H1 (cell line): ENCODE measurements around the gene NSD2.

ENCODE experiments used
- ATF2 ChIP-seq: IDR thresholded peaks from 2 replicates; pipeline ENCODE4 v1.6.1; 2012; ENCODE audit warnings: low read length, inconsistent platforms
- CTCF ChIP-seq, 3 experiments: IDR thresholded peaks; 1 replicate in 2 of 3; 2 replicates in 1 of 3; pipeline versions ENCODE4 v1.5.1 to v1.6.1; 2011; ENCODE audit warnings: low read length in 3 of 3, mild to moderate bottlenecking in 3 of 3, inconsistent platforms in 2 of 3, low read depth in 1 of 3, moderate library complexity in 1 of 3; ENCODE audit not compliant: insufficient read depth in 1 of 3; ENCODE audit errors: control extremely low read depth in 1 of 3
- EZH2 ChIP-seq: fragments of 200-600 bp; sonication (generic); IDR thresholded peaks from 2 replicates; pipeline ENCODE4 v1.7.1; 2012; ENCODE audit warnings: low read depth, mild to moderate bottlenecking, moderate library complexity, low read length, inconsistent platforms; ENCODE audit not compliant: severe bottlenecking
- GABPA ChIP-seq: IDR thresholded peaks from 2 replicates; pipeline ENCODE4 v1.6.1; 2011; ENCODE audit warnings: mild to moderate bottlenecking, low read length, moderate library complexity, borderline replicate concordance; ENCODE audit not compliant: insufficient read depth
- JUN ChIP-seq: IDR thresholded peaks from 2 replicates; pipeline ENCODE4 v1.6.1; 2011; ENCODE audit warnings: low read depth, mild to moderate bottlenecking, improper control_type of control experiment, low read length
- JUND ChIP-seq: IDR thresholded peaks from 2 replicates; pipeline ENCODE4 v1.6.1; 2011; ENCODE audit warnings: mild to moderate bottlenecking, improper control_type of control experiment, low read length
- MAX ChIP-seq: IDR thresholded peaks from 2 replicates; pipeline ENCODE4 v1.6.1; 2012; ENCODE audit warnings: inconsistent platforms
- POLR2A ChIP-seq, 2 experiments: IDR thresholded peaks; 1 replicate in 1 of 2; 2 replicates in 1 of 2; pipeline ENCODE4 v1.6.1; 2011; ENCODE audit warnings: low read depth in 2 of 2, low read length in 2 of 2, mild to moderate bottlenecking in 2 of 2; ENCODE audit errors: control extremely low read depth in 1 of 2
- POLR2AphosphoS5 ChIP-seq: IDR thresholded peaks from 2 replicates; pipeline ENCODE4 v1.6.1; 2011; ENCODE audit warnings: low read depth, low read length
- POU5F1 ChIP-seq: IDR thresholded peaks from 2 replicates; pipeline ENCODE4 v1.6.1; 2011; ENCODE audit warnings: low read depth, mild to moderate bottlenecking, low read length, moderate library complexity
- RAD21 ChIP-seq, 2 experiments: IDR thresholded peaks in 1 of 2; conservative IDR thresholded peaks in 1 of 2; 2 replicates each; pipeline ENCODE4 v1.6.1; 2011; ENCODE audit warnings: low read depth in 2 of 2, low read length in 2 of 2, improper control_type of control experiment in 1 of 2, inconsistent platforms in 1 of 2, mild to moderate bottlenecking in 1 of 2, moderate library complexity in 1 of 2
- SRF ChIP-seq: IDR thresholded peaks from 2 replicates; pipeline ENCODE4 v1.6.1; 2011; ENCODE audit warnings: mild to moderate bottlenecking, low read depth, low read length, moderate library complexity

- no peak for TF ChIP-seq EZH2
- no peak for TF ChIP-seq CTCF (IDR thresholded peaks at IDR 0.05; ENCODE audit: control extremely low read depth in 1 of 3, insufficient read depth in 1 of 3, low read depth in 1 of 3, low read length in 3 of 3)
- no peak for TF ChIP-seq POU5F1
- TF ChIP-seq POLR2A (IDR thresholded peaks at IDR 0.05; ENCODE audit: control extremely low read depth in 1 of 2, low read depth in 2 of 2, low read length in 2 of 2), result no peak
- TF ChIP-seq GABPA, result no peak
- no peak for TF ChIP-seq ATF2
- TF ChIP-seq JUN, result no peak
- TF ChIP-seq JUND, result no peak
- no peak for TF ChIP-seq POLR2AphosphoS5
- TF ChIP-seq MAX, result no peak
- no peak for TF ChIP-seq RAD21 (IDR thresholded peaks at IDR 0.05 in 1 of 2, conservative IDR thresholded peaks at IDR 0.05 in 1 of 2; ENCODE audit: low read depth in 2 of 2, low read length in 2 of 2)
- TF ChIP-seq SRF, result no peak
Observed at GRCh38 chr4:1841201-1841886, 29.8 kb upstream of the NSD2 start.
